ENCODE results near the gene IL37.

- TF ChIP-seq TAF1 (IDR thresholded peaks at IDR 0.05; ENCODE audit: low read depth) (no peak), EZH2 (IDR thresholded peaks at IDR 0.05; ENCODE audit: borderline replicate concordance, insufficient read depth, low read length, poor library complexity, severe bottlenecking) (no peak), CTCF (IDR thresholded peaks at IDR 0.05; ENCODE audit: poor library complexity, severe bottlenecking) (no peak), POLR2AphosphoS5 (IDR thresholded peaks at IDR 0.05) (no peak), REST (IDR thresholded peaks at IDR 0.05; ENCODE audit: borderline replicate concordance) (no peak)
Measured at GRCh38 chr2:112896909-112897623, 13.9 kb upstream of the IL37 start.

Data from neural cell (in vitro differentiated cells).